GM21619 (cell line): ENCODE measurements around the gene CNDP1.
"Not testable (repeated sequence)": the region's sequence is repeated elsewhere in the genome, so short reads cannot be mapped to it uniquely, and the experiment has no call there.

Source experiments
- ATAC-seq: cut with Tn5 transposase; IDR thresholded peaks from one replicate; pipeline ENCODE4 v1.9.1; 2021; ENCODE audit not compliant: unreplicated experiment

Gene CNDP1

GRCh38 chr18:74544898-74545297 is 10.6 kb downstream of the CNDP1 start:
- no peak for ATAC-seq

- ATAC-seq, result no peak
Observed at GRCh38 chr18:74546007-74546406, 11.7 kb downstream of the CNDP1 start.

GRCh38 chr18:74546751-74547530 is 12.6 kb downstream of the CNDP1 start:
- no peak for ATAC-seq

GRCh38 chr18:74547860-74548259 is 13.6 kb downstream of the CNDP1 start:
- ATAC-seq, result no peak

GRCh38 chr18:74549591-74550104 is 15.3 kb downstream of the CNDP1 start:
- no peak for ATAC-seq

DNA sequence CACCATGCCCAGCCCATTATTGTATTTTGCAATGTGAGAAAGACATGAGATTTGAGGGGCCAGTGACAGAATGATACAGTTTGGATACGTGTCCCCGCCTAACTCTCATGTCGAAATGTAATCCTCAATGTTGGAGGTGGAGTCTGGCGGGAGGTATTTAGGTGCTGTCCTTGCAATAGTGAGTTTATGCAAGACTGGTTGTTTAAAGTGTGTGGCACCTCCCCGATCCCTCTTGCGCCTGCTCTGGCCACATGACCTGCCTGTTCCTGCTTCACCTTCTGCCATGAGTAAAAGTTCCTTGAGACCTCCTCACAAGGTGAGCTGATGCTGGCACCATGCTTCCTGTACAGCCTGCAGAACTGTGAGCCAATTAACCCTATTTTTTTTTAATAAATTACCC is 16.6 kb downstream of the CNDP1 start:
- no peak for ATAC-seq

DNA sequence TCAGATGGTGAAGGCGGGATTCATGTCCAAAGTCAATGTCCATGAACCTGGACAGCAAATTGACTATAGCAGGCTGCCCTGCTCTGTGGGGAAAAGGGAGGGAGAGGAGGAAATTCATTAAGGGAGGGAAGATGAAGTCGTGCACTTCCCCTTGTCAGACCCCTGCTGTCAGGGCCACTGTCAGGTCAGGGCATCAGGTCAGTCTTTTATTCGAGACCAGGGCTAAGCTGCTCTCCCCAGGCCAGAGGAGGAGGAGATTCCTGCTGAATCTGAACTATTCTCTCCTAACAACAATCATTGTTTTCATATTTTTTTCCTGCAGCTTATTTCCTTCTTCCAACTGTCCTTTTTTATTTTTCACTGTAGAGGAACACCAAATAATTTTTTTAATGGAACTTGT is 17.2 kb downstream of the CNDP1 start:
- ATAC-seq, result no peak

DNA sequence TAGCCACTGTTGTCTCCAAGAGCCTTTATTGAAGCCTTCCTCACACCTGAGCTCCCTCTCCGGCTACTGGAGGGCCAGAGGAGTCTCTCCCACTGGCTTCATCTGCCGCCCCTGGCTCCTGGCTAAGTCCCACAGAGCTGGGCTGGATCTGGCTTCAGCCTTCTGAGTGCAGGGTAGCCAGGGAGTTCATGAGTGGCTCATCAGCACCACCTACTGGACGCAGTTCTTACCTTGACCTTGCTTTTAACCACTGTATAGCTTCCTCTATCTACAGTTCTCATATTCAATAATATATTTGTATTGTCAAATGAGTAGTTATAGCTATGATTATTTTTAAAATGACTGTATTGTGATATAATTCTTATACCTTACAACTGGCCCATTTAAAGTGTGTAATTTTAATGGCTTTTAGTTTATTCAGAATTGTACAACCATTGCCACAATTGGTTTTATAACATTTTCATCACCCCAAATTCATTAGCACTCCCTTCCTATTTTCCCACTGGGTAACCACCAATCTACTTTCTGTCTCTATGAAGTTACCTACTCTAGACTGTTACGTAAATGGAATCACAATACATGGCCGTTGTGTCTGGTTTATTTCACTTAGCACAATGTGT is 17.7 kb downstream of the CNDP1 start:
- ATAC-seq, result peak; percentile 98

- ATAC-seq, result no peak
Observed at GRCh38 chr18:74556126-74556525, 21.8 kb downstream of the CNDP1 start.

DNA sequence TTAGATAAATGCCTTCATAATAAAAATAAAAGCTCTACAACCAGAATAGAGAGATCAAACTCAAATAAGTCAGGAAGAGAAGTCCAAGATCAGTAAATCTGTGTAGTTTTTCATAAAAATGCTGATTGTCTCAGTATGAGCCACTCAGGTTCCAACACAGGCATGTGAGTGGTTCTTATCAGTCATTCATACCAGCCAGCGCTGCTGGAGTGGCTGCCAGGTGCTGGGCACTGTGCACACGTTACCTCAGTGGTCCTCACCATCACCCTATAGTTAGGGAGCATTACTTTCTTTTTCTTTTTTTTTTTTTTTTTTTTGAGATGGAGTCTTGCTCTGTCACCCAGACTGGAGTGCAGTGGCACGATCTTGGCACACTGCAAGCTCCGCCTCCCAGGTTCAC is 23.8 kb downstream of the CNDP1 start:
- ATAC-seq, result no peak

GRCh38 chr18:74562131-74562730 is 27.9 kb downstream of the CNDP1 start:
- ATAC-seq, result no peak

- ATAC-seq, result no peak
Observed at GRCh38 chr18:74562775-74563174, 28.5 kb downstream of the CNDP1 start.

GRCh38 chr18:74563999-74564398 is 29.7 kb downstream of the CNDP1 start:
- ATAC-seq, result no peak

DNA sequence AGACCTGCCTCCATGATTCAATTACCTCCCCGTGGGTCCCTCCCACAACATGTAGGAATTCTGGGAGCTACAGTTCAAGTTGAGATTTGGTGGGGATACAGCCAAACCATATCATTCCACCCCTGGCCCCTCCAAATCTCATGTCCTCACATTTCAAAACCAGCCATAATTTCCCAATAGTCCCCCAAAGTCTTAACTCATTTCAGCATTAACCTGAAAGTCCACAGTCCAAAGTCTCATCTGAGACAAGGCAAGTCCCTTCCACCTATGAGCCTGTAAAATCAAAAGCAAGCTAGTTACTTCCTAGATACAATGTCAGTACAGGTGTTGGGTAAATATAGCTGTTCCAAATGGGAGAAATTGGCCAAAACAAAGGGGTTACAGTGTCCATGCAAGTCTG is 30.9 kb downstream of the CNDP1 start:
- ATAC-seq, result not testable (repeated sequence)

GRCh38 chr18:74565993-74566392 is 31.7 kb downstream of the CNDP1 start:
- not testable (repeated sequence) for ATAC-seq

- no peak for ATAC-seq
Observed at GRCh38 chr18:74567822-74568221, 33.5 kb downstream of the CNDP1 start.

GRCh38 chr18:74569401-74569800 is 35.1 kb downstream of the CNDP1 start:
- no peak for ATAC-seq

DNA sequence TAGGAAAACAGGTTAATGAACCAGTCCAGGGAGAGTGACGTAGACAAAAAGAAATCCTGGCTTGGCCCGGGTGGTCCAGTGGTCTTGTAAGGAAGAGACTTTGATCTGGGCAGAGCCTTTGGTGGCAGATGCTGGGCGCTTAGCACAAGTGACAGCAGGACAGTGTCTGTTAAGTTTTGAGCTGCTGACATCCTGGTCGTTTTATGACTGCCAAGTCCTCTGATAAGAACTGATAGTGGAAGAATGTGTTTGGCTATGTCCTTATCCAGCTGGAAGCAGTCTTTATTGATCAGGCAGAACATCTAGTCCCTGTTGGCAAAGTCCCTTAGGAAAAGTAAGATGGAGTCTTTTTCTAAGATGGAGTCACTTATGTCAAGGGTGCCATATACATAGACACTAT is 36.0 kb downstream of the CNDP1 start:
- ATAC-seq, result no peak

DNA sequence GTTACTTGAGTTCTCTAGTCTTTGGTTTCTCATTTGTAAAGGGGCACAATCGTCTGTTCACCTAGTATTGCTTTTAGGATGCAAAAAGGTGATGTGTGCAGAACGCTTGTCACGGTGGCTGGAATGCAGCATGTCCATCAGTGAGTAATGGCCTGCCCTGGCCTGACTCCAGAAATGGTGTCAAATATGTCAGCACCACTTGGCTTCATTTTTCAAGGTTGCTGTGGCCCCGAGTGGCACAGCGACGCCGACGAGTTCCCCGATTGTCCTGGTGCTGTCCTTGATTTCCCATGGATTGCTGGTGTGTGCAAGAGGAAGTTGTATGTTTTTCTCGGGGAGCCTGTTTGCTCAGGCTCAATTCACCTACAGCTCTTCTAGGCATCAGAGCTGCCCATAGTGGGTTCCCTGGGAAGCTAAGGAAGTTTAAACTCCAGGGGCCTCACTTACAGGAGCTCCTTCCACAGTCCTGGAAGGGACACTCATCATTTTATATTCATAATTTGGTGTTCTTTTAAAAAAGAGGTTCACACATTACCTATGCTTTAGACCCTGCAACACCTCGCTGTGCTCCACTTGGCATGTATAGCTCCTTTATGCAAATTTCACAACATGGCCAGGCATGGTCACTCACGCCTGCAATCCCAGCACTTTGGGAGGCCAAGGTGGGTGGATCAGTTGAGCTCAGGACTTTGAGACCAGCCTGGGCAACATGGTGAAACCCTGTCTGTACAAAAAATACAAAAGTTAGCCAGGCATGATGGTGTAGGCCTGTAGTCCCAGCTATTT is 37.8 kb downstream of the CNDP1 start:
- ATAC-seq, result no peak

DNA sequence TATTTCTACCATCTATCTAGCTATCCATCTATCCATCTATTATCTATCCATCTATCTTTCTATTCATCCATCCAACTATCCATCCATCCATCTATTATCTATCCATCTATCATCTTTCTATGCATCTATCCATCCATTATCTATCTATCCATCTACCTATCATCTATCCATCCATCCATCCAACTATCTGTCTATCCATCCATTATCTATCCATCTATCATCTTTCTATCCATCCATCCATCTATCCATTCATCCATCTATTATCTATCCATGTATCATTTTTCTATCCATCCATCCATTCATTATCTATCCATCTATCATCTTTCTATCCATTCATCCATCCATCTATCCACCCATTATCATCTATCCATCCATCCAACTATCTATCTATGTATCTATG is 38.8 kb downstream of the CNDP1 start:
- ATAC-seq, result no peak

GRCh38 chr18:74574916-74575315 is 40.6 kb downstream of the CNDP1 start:
- no peak for ATAC-seq
